HepG2 (cell line): Measurements from ENCODE around the gene THRSP. TPM values are rescaled to one million over a fixed set of nuclear protein-coding genes. Genes with fewer than 3 reads are reported as not detected.

Experiments used
- EP300 ChIP-seq, 3 experiments: sonication (generic) in 1 of 3; formaldehyde crosslinking in 1 of 3; IDR thresholded peaks; 2 replicates each; pipeline versions ENCODE4 v1.5.1 to v1.6.1; 2011 to 2020; ENCODE audit warnings: low read depth in 2 of 3, low read length in 2 of 3, borderline replicate concordance in 1 of 3, improper control_type of control experiment in 1 of 3, mild to moderate bottlenecking in 1 of 3, missing genetic modification reagents in 1 of 3, moderate library complexity in 1 of 3
- FOXM1 ChIP-seq: sonication (generic); formaldehyde crosslinking; IDR thresholded peaks from 2 replicates; pipeline ENCODE4 v1.5.0; 2020; ENCODE audit warnings: missing genetic modification reagents
- KLF9 ChIP-seq: IDR thresholded peaks from 2 replicates; pipeline ENCODE4 v1.6.1; 2016; ENCODE audit warnings: low read depth
- MAFG ChIP-seq: sonication (generic); formaldehyde crosslinking; IDR thresholded peaks from 2 replicates; pipeline ENCODE4 v1.5.1; 2020; ENCODE audit warnings: mild to moderate bottlenecking, missing genetic modification reagents
- MIER3 ChIP-seq: IDR thresholded peaks from 2 replicates; pipeline ENCODE4 v1.6.1; 2016; ENCODE audit warnings: missing compliant biosample characterization, borderline replicate concordance
- NRL ChIP-seq: sonication (generic); formaldehyde crosslinking; IDR thresholded peaks from 2 replicates; pipeline ENCODE4 v1.5.0; 2020; ENCODE audit warnings: missing genetic modification reagents, mild to moderate bottlenecking, moderate library complexity, borderline replicate concordance
- PHF21A ChIP-seq: sonication (generic); formaldehyde crosslinking; IDR thresholded peaks from 2 replicates; pipeline ENCODE4 v1.5.0; 2020; ENCODE audit warnings: mild to moderate bottlenecking, missing genetic modification reagents
- RORA ChIP-seq: sonication (generic); formaldehyde crosslinking; IDR thresholded peaks from 2 replicates; pipeline ENCODE4 v1.5.0; 2020; ENCODE audit warnings: mild to moderate bottlenecking, missing genetic modification reagents, moderate library complexity
- RXRA ChIP-seq: sonication (generic); formaldehyde crosslinking; IDR thresholded peaks from 2 replicates; pipeline ENCODE4 v1.5.1; 2020; ENCODE audit warnings: missing genetic modification reagents
- SRF ChIP-seq: IDR thresholded peaks from 2 replicates; pipeline ENCODE4 v1.6.1; 2011; ENCODE audit warnings: mild to moderate bottlenecking, low read depth, low read length, moderate library complexity
- SYNCRIP ChIP-seq: fragments of 200-400 bp; formaldehyde crosslinking; IDR thresholded peaks from 2 replicates; pipeline ENCODE4 v1.6.1; 2018; ENCODE audit warnings: mild to moderate bottlenecking, low read depth, low read length; ENCODE audit not compliant: insufficient read depth
- ZBED4 ChIP-seq: sonication (generic); formaldehyde crosslinking; IDR thresholded peaks from 2 replicates; pipeline ENCODE4 v1.4.0; 2020; ENCODE audit warnings: missing genetic modification reagents, borderline replicate concordance
- ZFP36 ChIP-seq: fragments of 150-350 bp; IDR thresholded peaks from 2 replicates; pipeline ENCODE4 v1.6.1; 2018; ENCODE audit warnings: borderline replicate concordance, low read length, low read depth; ENCODE audit not compliant: partially characterized antibody
- ZFP36L2 ChIP-seq: sonication (generic); formaldehyde crosslinking; IDR thresholded peaks from 2 replicates; pipeline ENCODE4 v1.4.0; 2020; ENCODE audit warnings: missing genetic modification reagents
- ZNF101 ChIP-seq: sonication (generic); formaldehyde crosslinking; IDR thresholded peaks from 2 replicates; pipeline ENCODE4 v1.4.0; 2020; ENCODE audit warnings: mild to moderate bottlenecking, low read depth, missing genetic modification reagents, borderline replicate concordance
- ZNF432 ChIP-seq: sonication (generic); formaldehyde crosslinking; IDR thresholded peaks from 2 replicates; pipeline ENCODE4 v1.5.0; 2020; ENCODE audit warnings: missing genetic modification reagents, mild to moderate bottlenecking, borderline replicate concordance
- polyA plus RNA-seq, 8 experiments: library from polyadenylated mRNA; depleted of rRNA in 3 of 8; stranded (reverse) in 7 of 8; unstranded in 1 of 8; fragments of >200 nt; fragmentation: Illumina TruSeq in 4 of 8; extraction: Trizol in 4 of 8; gene quantifications; 2 replicates each; pipeline versions ENCODE4 v1.2.1 to v1.2.3, GENCODE V29; 2011 to 2016; ENCODE audit warnings: low read depth in 4 of 8, missing spikeins in 1 of 8, mixed read lengths in 1 of 8; ENCODE audit not compliant: insufficient read depth in 1 of 8
- total RNA-seq, 5 experiments: library from RNA; depleted of rRNA; stranded (reverse); fragments of >200 nt; fragmentation: Illumina TruSeq; extraction: Trizol; gene quantifications; 2 replicates each; pipeline ENCODE4 v1.2.3, GENCODE V29; 2016; ENCODE audit warnings: low read depth in 1 of 5
- TF ChIP-seq, protein P1 (sequence below): sonication (generic); formaldehyde crosslinking; IDR thresholded peaks from 2 replicates; pipeline ENCODE4 v1.5.0; 2020; ENCODE audit warnings: missing genetic modification reagents
- TF ChIP-seq, protein P2 (sequence below): sonication (generic); formaldehyde crosslinking; IDR thresholded peaks from 2 replicates; pipeline ENCODE4 v1.5.0; 2020; ENCODE audit warnings: missing genetic modification reagents
- TF ChIP-seq, protein P3 (sequence below): IDR thresholded peaks from 2 replicates; pipeline ENCODE4 v1.6.1; 2016; ENCODE audit warnings: mild to moderate bottlenecking

Gene THRSP
- total and polyA plus RNA-seq, 2 of the 13 experiments (the other 11 are each of a cell fraction or from before 2014, with no cell fraction given) = 0.13 to 0.58 TPM

- TF ChIP-seq, protein P1, sequence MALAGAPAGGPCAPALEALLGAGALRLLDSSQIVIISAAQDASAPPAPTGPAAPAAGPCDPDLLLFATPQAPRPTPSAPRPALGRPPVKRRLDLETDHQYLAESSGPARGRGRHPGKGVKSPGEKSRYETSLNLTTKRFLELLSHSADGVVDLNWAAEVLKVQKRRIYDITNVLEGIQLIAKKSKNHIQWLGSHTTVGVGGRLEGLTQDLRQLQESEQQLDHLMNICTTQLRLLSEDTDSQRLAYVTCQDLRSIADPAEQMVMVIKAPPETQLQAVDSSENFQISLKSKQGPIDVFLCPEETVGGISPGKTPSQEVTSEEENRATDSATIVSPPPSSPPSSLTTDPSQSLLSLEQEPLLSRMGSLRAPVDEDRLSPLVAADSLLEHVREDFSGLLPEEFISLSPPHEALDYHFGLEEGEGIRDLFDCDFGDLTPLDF (CRISPR knock-in tag) = peak; percentile 70
- TF ChIP-seq SYNCRIP (no peak), RORA (CRISPR knock-in tag) (no peak), MAFG (no peak), ZNF432 (CRISPR knock-in tag) (no peak), FOXM1 (peak; percentile 92), KLF9 (CRISPR knock-in tag) (peak; percentile 73; the same call in 1 of the 2 replicates), ZNF101 (CRISPR knock-in tag) (peak; percentile 87; the same call in 1 of the 2 replicates), NRL (CRISPR knock-in tag) (peak; percentile 94), EP300 (IDR thresholded peaks at IDR 0.05; ENCODE audit: low read depth in 2 of 2, low read length in 2 of 2) (peak; percentile 46 to 55; a peak in 3 of 4 replicates), EP300 (CRISPR knock-in tag; IDR thresholded peaks at IDR 0.05; ENCODE audit: borderline replicate concordance) (peak; percentile 71; the same call in 1 of the 2 replicates), ZFP36 (no peak), SRF (0 out of 2 replicates have a peak, but pooled peaks have one; percentile 58), RXRA (CRISPR knock-in tag) (peak; percentile 70; the same call in 1 of the 2 replicates), ZBED4 (CRISPR knock-in tag) (peak; percentile 68; the same call in 1 of the 2 replicates), PHF21A (CRISPR knock-in tag) (peak; percentile 89), MIER3 (CRISPR knock-in tag) (0 out of 2 replicates have a peak, but pooled peaks have one; percentile 67), ZFP36L2 (peak; percentile 87; the same call in 1 of the 2 replicates)
- TF ChIP-seq, protein P2, sequence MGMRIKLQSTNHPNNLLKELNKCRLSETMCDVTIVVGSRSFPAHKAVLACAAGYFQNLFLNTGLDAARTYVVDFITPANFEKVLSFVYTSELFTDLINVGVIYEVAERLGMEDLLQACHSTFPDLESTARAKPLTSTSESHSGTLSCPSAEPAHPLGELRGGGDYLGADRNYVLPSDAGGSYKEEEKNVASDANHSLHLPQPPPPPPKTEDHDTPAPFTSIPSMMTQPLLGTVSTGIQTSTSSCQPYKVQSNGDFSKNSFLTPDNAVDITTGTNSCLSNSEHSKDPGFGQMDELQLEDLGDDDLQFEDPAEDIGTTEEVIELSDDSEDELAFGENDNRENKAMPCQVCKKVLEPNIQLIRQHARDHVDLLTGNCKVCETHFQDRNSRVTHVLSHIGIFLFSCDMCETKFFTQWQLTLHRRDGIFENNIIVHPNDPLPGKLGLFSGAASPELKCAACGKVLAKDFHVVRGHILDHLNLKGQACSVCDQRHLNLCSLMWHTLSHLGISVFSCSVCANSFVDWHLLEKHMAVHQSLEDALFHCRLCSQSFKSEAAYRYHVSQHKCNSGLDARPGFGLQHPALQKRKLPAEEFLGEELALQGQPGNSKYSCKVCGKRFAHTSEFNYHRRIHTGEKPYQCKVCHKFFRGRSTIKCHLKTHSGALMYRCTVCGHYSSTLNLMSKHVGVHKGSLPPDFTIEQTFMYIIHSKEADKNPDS = peak; percentile 85; the same call in 1 of the 2 replicates
- TF ChIP-seq, protein P3, sequence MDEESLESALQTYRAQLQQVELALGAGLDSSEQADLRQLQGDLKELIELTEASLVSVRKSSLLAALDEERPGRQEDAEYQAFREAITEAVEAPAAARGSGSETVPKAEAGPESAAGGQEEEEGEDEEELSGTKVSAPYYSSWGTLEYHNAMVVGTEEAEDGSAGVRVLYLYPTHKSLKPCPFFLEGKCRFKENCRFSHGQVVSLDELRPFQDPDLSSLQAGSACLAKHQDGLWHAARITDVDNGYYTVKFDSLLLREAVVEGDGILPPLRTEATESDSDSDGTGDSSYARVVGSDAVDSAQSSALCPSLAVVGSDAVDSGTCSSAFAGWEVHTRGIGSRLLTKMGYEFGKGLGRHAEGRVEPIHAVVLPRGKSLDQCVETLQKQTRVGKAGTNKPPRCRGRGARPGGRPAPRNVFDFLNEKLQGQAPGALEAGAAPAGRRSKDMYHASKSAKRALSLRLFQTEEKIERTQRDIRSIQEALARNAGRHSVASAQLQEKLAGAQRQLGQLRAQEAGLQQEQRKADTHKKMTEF (CRISPR knock-in tag) = peak; percentile 89
Observed at GRCh38 chr11:78079232-78080083, 15.8 kb downstream of the THRSP start, which contains the start of gene NDUFC2 (continued).
